CD14-positive monocyte (primary cell): ENCODE data around the gene CELF5. TPM values are rescaled to one million over a fixed set of nuclear protein-coding genes. Genes with fewer than 3 reads are reported as not detected.

Experiments
- DNase-seq, 3 donors: peaks; one replicate each; pipeline ENCODE4 v3.0.0-alpha.2; 2011 to 2022
- H2AFZ ChIP-seq: 2 replicates; pipeline ENCODE4 v1.6.0; 2012; ENCODE audit warnings: mild to moderate bottlenecking, low read depth, low read length, inconsistent platforms; ENCODE audit not compliant: insufficient read depth, poor library complexity, severe bottlenecking
- H3K27ac ChIP-seq, 2 donors: 1 replicate in 1 of 2; 2 replicates in 1 of 2; pipeline ENCODE4 v1.5.1; 2012 to 2013; ENCODE audit warnings: low read length in 2 of 2, control low read depth in 1 of 2, inconsistent platforms in 1 of 2, low read depth in 1 of 2, mild to moderate bottlenecking in 1 of 2
- H3K27me3 ChIP-seq, 2 donors: one replicate each; pipeline versions ENCODE4 v1.6.0 to v1.6.1; 2011 to 2013; ENCODE audit warnings: low read length in 2 of 2; ENCODE audit not compliant: control insufficient read depth in 2 of 2, insufficient read depth in 2 of 2
- H3K36me3 ChIP-seq, 2 donors: replicated peaks in 1 of 2; 1 replicate in 1 of 2; 2 replicates in 1 of 2; pipeline versions ENCODE4 v1.5.1 to v1.6.1; 2012 to 2013; ENCODE audit warnings: low read length in 2 of 2, control low read depth in 1 of 2, inconsistent platforms in 1 of 2, mild to moderate bottlenecking in 1 of 2; ENCODE audit not compliant: insufficient read depth in 2 of 2, control insufficient read depth in 1 of 2
- H3K4me1 ChIP-seq, 2 donors: 1 replicate in 1 of 2; 2 replicates in 1 of 2; pipeline versions ENCODE4 v1.5.1 to v1.6.1; 2012 to 2013; ENCODE audit warnings: low read length in 2 of 2, control low read depth in 1 of 2, inconsistent platforms in 1 of 2, mild to moderate bottlenecking in 1 of 2, moderate library complexity in 1 of 2; ENCODE audit not compliant: insufficient read depth in 2 of 2, control insufficient read depth in 1 of 2
- H3K4me2 ChIP-seq: replicated peaks from 2 replicates; pipeline ENCODE3; 2012; ENCODE audit warnings: low read length, moderate library complexity, mild to moderate bottlenecking; ENCODE audit not compliant: poor library complexity, severe bottlenecking; ENCODE audit errors: extremely low read depth
- H3K4me3 ChIP-seq, 3 experiments: fragments of 200-600 bp in 1 of 3; sonication (generic) in 1 of 3; replicated peaks in 1 of 3; 1 replicate in 2 of 3; 2 replicates in 1 of 3; pipeline ENCODE4 v1.5.1; 2011 to 2013; ENCODE audit warnings: low read length in 3 of 3, mild to moderate bottlenecking in 3 of 3, control low read depth in 2 of 3, low read depth in 2 of 3, inconsistent platforms in 1 of 3, moderate library complexity in 1 of 3
- H3K79me2 ChIP-seq: 2 replicates; pipeline ENCODE4 v1.6.0; 2012; ENCODE audit warnings: mild to moderate bottlenecking, control low read depth, inconsistent platforms, low read length, moderate library complexity; ENCODE audit not compliant: insufficient read depth
- H3K9ac ChIP-seq: 2 replicates; pipeline ENCODE4 v1.6.0; 2017; ENCODE audit warnings: low read length, mild to moderate bottlenecking; ENCODE audit not compliant: insufficient read depth, poor library complexity, severe bottlenecking
- H3K9me3 ChIP-seq, 2 donors: replicated peaks in 1 of 2; 1 replicate in 1 of 2; 2 replicates in 1 of 2; pipeline versions ENCODE4 v1.5.1 to v1.6.1; 2012 to 2013; ENCODE audit warnings: low read length in 2 of 2, control low read depth in 1 of 2; ENCODE audit not compliant: control insufficient read depth in 1 of 2, insufficient read depth in 1 of 2
- H4K20me1 ChIP-seq: 2 replicates; pipeline ENCODE4 v1.6.0; 2012; ENCODE audit warnings: mild to moderate bottlenecking, low read length, control low read depth, moderate library complexity; ENCODE audit not compliant: insufficient read depth
- H3K27ac Mint-ChIP-seq, 7 donors: one replicate each; pipeline ENCODE4 v1.8.0; 2020; ENCODE audit warnings: mild to moderate bottlenecking in 7 of 7, mixed read lengths in 7 of 7, moderate library complexity in 6 of 7, inconsistent platforms in 2 of 7
- H3K27me3 Mint-ChIP-seq, 3 donors: one replicate each; pipeline ENCODE4 v1.8.0; 2021 to 2022; ENCODE audit warnings: low read depth in 3 of 3, mild to moderate bottlenecking in 3 of 3, mixed read lengths in 3 of 3, moderate library complexity in 3 of 3, inconsistent platforms in 1 of 3
- H3K36me3 Mint-ChIP-seq, 2 donors: one replicate each; pipeline ENCODE4 v1.8.0; 2020; ENCODE audit warnings: mixed read lengths in 2 of 2, inconsistent platforms in 1 of 2, mild to moderate bottlenecking in 1 of 2
- H3K4me1 Mint-ChIP-seq: one replicate; pipeline ENCODE4 v1.8.0; 2020; ENCODE audit warnings: mild to moderate bottlenecking, mixed read lengths
- H3K4me3 Mint-ChIP-seq, 2 donors: one replicate each; pipeline ENCODE4 v1.8.0; 2020; ENCODE audit warnings: mild to moderate bottlenecking in 2 of 2, mixed read lengths in 2 of 2, moderate library complexity in 1 of 2
- H3K9me3 Mint-ChIP-seq, 7 donors: one replicate each; pipeline ENCODE4 v1.8.0; 2020 to 2022; ENCODE audit warnings: mixed read lengths in 7 of 7, mild to moderate bottlenecking in 6 of 7, moderate library complexity in 6 of 7, inconsistent platforms in 2 of 7
- CTCF ChIP-seq: fragments of 200-600 bp; IDR thresholded peaks from one replicate; pipeline ENCODE4 v1.8.0; 2022; ENCODE audit warnings: antibody characterized with exemption, mild to moderate bottlenecking
- WGBS: methylation state at CpG from one replicate; pipeline ENCODE4 v1.1.5; 2013; ENCODE audit warnings: missing lambda C conversion rate; ENCODE audit not compliant: insufficient coverage; 5-methylcytosine and 5-hydroxymethylcytosine counted together
- intact Hi-C, 2 donors: fragments of 100-400 bp; cut with micrococcal nuclease; formaldehyde crosslinking; loops; one replicate each; pipeline versions ENCODE4 v1.15.0 to v1.15.1; 2023
- polyA plus RNA-seq, 3 donors: library from polyadenylated mRNA; depleted of rRNA in 1 of 3; unstranded in 2 of 3; stranded (reverse) in 1 of 3; fragments of 300-500 nt in 2 of 3; fragments of >200 nt in 1 of 3; fragmentation: Illumina TruSeq in 2 of 3; gene quantifications; 1 replicate in 2 of 3; 2 replicates in 1 of 3; pipeline ENCODE4 v1.2.3, GENCODE V29; 2012 to 2021

CELF5 gene
- polyA plus RNA-seq, 3 donors, result not detected

GRCh38 chr19:3196064-3196932 is 28.2 kb upstream of the CELF5 start:
- no peaks in the 10 kb centered on the region for H3K27me3 ChIP-seq
- no peak overlapping the region for H2AFZ ChIP-seq
- TF ChIP-seq CTCF, result no peak
- H3K4me2 ChIP-seq, result no peak overlapping the region
- no peak overlapping the region for H3K4me3 Mint-ChIP-seq
- DNase-seq, result no peak
- H3K36me3 Mint-ChIP-seq, result peaks cover 34 to 72% of the 10 kb centered on the region in 2 donors
- no peaks in the 10 kb centered on the region for H3K27me3 Mint-ChIP-seq
- H3K9me3 Mint-ChIP-seq, result no peaks in the 10 kb centered on the region
- peaks cover 16% of the 10 kb centered on the region for H3K79me2 ChIP-seq
- peaks cover 24% of the 10 kb centered on the region for H4K20me1 ChIP-seq
- peaks cover 10% of the 10 kb centered on the region for H3K4me1 Mint-ChIP-seq
- H3K4me3 ChIP-seq, result no peak overlapping the region
- peaks cover 39 to 57% of the 10 kb centered on the region in 2 donors for H3K36me3 ChIP-seq
- no peak overlapping the region for H3K27ac Mint-ChIP-seq
- no peaks in the 10 kb centered on the region for H3K9me3 ChIP-seq
- WGBS, result 91% methylated on average over 38 of the region's 42 CpGs
- H3K4me1 ChIP-seq, result peaks cover 7 to 8% of the 10 kb centered on the region in 2 donors
- H3K27ac ChIP-seq, result no peak overlapping the region
- H3K9ac ChIP-seq, result no peak overlapping the region
- intact Hi-C loops, result no loop called here

- no peak for TF ChIP-seq CTCF
- 98% methylated on average over 14 of the region's 14 CpGs for WGBS
- H3K4me3 Mint-ChIP-seq, result no peak overlapping the region
- no peak overlapping the region for H3K9ac ChIP-seq
- H3K27me3 Mint-ChIP-seq, result no peaks in the 10 kb centered on the region
- H3K9me3 ChIP-seq, result no peaks in the 10 kb centered on the region
- peaks cover 24% of the 10 kb centered on the region for H4K20me1 ChIP-seq
- H3K27ac Mint-ChIP-seq, result no peak overlapping the region
- intact Hi-C loops, result no loop called here
- no peak for DNase-seq
- H3K4me1 ChIP-seq, result peaks cover 7 to 8% of the 10 kb centered on the region in 2 donors
- H3K36me3 ChIP-seq, result peaks cover 44 to 63% of the 10 kb centered on the region in 2 donors
- H3K79me2 ChIP-seq, result peaks cover 10% of the 10 kb centered on the region
- H3K9me3 Mint-ChIP-seq, result no peaks in the 10 kb centered on the region
- peaks cover 36 to 73% of the 10 kb centered on the region in 2 donors for H3K36me3 Mint-ChIP-seq
- no peak overlapping the region for H3K4me2 ChIP-seq
- no peak overlapping the region for H3K27ac ChIP-seq
- no peak overlapping the region for H2AFZ ChIP-seq
- peaks cover 8% of the 10 kb centered on the region for H3K4me1 Mint-ChIP-seq
- H3K27me3 ChIP-seq, result no peaks in the 10 kb centered on the region
- H3K4me3 ChIP-seq, result no peak overlapping the region
These were observed 27.6 kb upstream of the CELF5 start for GRCh38 chr19:3196933-3197205.
